Adipocyte (in vitro differentiated cells): ENCODE data around the gene ERC1.
A peak's percentile ranks its signal among the peaks of the same experiment; 100 is the strongest.
"Not testable (repeated sequence)": the region's sequence is repeated elsewhere in the genome, so short reads cannot be mapped to it uniquely, and the experiment has no call there.

Experiments
- DNase-seq: peaks from one replicate; pipeline ENCODE4 v3.0.0-alpha.2; 2015; ENCODE audit warnings: low read depth
- H3K27me3 ChIP-seq: replicated peaks from 2 replicates; pipeline ENCODE4 v1.7.0; 2013; ENCODE audit warnings: mild to moderate bottlenecking, low read length, moderate library complexity; ENCODE audit not compliant: control insufficient read depth, insufficient read depth
- H3K36me3 ChIP-seq: 2 replicates; pipeline ENCODE4 v1.7.0; 2013; ENCODE audit warnings: low read length, mild to moderate bottlenecking, moderate library complexity; ENCODE audit not compliant: control insufficient read depth, insufficient read depth, severe bottlenecking
- H3K4me1 ChIP-seq: 2 replicates; pipeline ENCODE4 v1.7.0; 2013; ENCODE audit warnings: mild to moderate bottlenecking, low read length, moderate library complexity; ENCODE audit not compliant: control insufficient read depth, insufficient read depth
- H3K4me3 ChIP-seq: 2 replicates; pipeline ENCODE4 v1.7.0; 2013; ENCODE audit warnings: mild to moderate bottlenecking, low read length, moderate library complexity
- H3K9ac ChIP-seq: 2 replicates; pipeline ENCODE4 v1.7.0; 2013; ENCODE audit warnings: mild to moderate bottlenecking, low read length, moderate library complexity
- H3K9me3 ChIP-seq: 2 replicates; pipeline ENCODE4 v1.7.0; 2013; ENCODE audit warnings: mild to moderate bottlenecking, low read length, moderate library complexity; ENCODE audit not compliant: control insufficient read depth

Gene ERC1

DNA sequence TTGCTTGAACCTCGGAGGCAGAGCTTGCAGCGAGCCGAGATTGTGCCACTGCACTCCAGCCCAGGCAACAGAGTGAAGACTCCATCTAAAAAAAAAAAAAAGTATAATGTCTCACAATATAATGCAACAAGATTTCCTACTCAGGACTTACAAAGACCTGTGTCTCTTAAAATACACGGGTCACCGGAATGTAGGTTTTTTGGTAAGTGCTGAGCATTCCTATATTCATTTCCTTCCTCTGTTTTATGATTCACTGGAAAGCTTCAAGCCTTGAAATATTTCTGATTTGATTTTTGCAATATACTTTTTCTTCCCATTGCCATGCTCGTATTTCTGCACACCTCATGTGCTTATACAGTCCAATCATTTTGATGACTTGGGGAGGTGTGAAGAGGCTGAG, 357.6 kb downstream of the ERC1 start:
- no peak for DNase-seq
- H3K36me3 ChIP-seq: no peaks in the 10 kb centered on the region
- no peaks in the 10 kb centered on the region for H3K9me3 ChIP-seq
- no peak overlapping the region for H3K9ac ChIP-seq
- H3K27me3 ChIP-seq: no peaks in the 10 kb centered on the region
- H3K4me1 ChIP-seq: peaks cover 14% of the 10 kb centered on the region
- H3K4me3 ChIP-seq: no peak overlapping the region

DNA sequence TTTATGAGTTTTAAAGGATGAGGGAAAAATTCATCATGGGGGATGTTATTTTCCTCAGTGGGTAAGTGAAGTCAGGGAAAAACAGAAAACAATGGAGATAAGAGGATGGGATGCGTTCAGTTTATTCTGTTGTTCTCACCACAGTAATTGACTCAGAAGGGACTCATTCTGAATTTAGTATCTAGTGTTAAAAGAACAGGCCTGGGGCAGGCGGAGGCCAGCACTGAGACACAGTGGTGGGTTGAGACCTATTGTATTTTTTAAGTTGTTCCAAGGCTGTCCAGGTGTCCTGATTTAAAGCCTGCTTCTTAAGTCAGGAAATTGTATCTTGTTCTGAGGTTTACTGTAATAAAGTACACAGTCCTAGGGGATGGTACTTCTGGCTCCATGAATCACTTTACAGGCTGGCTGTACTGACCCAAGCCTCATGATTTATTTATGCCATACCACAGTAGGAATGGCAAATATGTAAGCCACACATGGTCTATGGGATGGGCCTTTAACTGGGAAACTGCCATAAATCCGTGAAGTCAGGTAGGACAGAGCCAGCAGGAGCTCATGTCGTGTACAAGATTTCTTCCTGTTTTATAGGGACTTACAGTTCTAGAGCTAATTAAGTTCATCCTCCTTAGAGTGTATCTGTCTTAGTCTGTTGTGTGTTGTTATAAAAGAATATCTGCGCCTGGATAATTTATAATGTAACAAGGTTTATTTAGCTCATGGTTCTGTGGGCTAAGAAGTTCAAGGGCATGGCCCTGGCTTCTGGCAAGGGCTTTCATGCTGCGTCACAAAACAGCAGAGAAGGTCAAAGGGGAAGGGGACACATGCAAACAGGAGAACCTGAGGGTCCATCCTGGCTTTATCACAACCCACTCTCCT, 359.3 kb downstream of the ERC1 start:
- Histone ChIP-seq H3K4me3 (no peak overlapping the region), H3K36me3 (no peaks in the 10 kb centered on the region), H3K9ac (no peak overlapping the region), H3K27me3 (no peaks in the 10 kb centered on the region), H3K4me1 (peaks cover 18% of the 10 kb centered on the region), H3K9me3 (no peaks in the 10 kb centered on the region)
- peak; percentile 72 for DNase-seq

DNA sequence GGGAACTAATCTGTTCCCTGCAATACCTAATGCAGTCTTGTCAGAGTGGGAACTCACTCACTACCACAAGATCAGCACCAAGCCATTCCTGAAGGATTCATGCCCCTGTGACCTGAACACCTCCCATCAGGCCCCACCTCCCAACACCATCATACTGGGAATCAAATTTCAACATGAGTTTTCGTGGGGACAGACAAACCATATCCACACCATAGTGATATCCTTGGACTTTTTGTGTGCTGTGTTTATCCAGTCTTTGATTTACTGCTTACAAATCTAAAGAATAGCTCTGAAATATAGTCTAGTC, 359.9 kb downstream of the ERC1 start:
- H3K4me1 ChIP-seq: peaks cover 24% of the 10 kb centered on the region
- no peak overlapping the region for H3K9ac ChIP-seq
- DNase-seq: no peak
- no peaks in the 10 kb centered on the region for H3K9me3 ChIP-seq
- H3K27me3 ChIP-seq: no peaks in the 10 kb centered on the region
- no peaks in the 10 kb centered on the region for H3K36me3 ChIP-seq
- H3K4me3 ChIP-seq: no peak overlapping the region

DNA sequence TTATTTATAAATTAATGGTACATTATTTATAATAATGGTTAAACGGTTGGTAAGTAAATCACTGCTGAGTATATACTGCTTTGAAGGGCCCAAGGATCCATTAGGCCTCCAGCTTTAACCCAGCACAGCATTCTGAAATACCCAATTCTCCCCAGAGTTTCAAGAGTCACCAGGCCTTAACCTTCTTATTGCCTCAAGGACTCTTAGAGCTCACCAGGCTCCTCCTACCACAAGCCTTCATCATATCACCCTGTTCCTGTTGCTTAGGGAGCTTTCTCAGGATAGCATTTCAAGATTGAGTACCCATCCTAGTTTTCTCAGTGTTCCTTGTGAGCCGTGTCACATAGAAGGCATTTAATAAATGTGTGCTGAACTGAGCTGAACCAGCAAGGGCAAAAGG, 360.9 kb downstream of the ERC1 start:
- H3K4me3 ChIP-seq: no peak overlapping the region
- H3K9me3 ChIP-seq: no peaks in the 10 kb centered on the region
- H3K36me3 ChIP-seq: no peaks in the 10 kb centered on the region
- no peaks in the 10 kb centered on the region for H3K27me3 ChIP-seq
- peaks cover 29% of the 10 kb centered on the region for H3K4me1 ChIP-seq
- DNase-seq: peak; percentile 46
- H3K9ac ChIP-seq: no peak overlapping the region

DNA sequence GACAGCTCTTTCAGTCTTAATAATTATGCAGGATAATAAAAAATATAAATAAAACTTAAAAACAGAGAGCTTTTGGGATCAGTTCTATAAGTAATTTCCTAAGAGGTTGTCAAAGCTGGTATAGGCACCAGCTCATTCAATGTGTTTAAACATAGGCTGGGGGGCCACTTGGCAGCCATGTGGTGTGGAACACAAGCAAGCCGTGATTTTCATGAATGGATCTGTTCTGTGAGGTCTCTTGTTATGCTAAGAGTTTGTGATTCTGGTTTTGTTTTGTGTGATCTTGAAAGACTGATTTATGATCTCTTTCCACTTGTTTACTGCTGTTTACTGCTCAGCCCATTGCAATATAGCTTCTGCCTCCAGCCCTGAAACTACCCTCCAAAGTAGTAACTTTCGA, 362.4 kb downstream of the ERC1 start:
- no peak overlapping the region for H3K4me3 ChIP-seq
- peaks cover 29% of the 10 kb centered on the region for H3K4me1 ChIP-seq
- no peak overlapping the region for H3K9ac ChIP-seq
- DNase-seq: no peak
- H3K27me3 ChIP-seq: no peaks in the 10 kb centered on the region
- H3K36me3 ChIP-seq: no peaks in the 10 kb centered on the region
- no peaks in the 10 kb centered on the region for H3K9me3 ChIP-seq

DNA sequence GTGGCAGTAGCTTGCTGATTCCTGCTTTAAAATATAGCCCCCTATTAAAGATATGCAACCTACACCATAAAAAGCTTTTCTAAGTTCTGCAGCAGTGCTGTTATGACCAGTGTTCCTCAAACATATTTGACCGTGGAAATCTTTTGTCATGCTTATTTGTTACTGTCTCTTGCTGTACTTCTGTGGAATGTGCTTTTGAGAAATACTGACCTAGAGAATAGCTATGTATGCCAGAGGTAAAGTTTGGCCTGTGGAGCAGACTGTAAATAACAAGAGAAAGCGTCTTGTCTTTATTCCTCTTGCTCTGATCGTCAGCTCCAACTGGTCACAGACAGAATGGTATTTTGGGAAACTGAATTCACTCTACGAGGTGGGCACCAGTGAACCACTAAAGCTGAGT, 364.4 kb downstream of the ERC1 start:
- peak; percentile 48 for DNase-seq
- Histone ChIP-seq H3K4me1 (peaks cover 20% of the 10 kb centered on the region), H3K36me3 (no peaks in the 10 kb centered on the region), H3K4me3 (no peak overlapping the region), H3K9ac (no peak overlapping the region), H3K9me3 (no peaks in the 10 kb centered on the region), H3K27me3 (no peaks in the 10 kb centered on the region)

DNA sequence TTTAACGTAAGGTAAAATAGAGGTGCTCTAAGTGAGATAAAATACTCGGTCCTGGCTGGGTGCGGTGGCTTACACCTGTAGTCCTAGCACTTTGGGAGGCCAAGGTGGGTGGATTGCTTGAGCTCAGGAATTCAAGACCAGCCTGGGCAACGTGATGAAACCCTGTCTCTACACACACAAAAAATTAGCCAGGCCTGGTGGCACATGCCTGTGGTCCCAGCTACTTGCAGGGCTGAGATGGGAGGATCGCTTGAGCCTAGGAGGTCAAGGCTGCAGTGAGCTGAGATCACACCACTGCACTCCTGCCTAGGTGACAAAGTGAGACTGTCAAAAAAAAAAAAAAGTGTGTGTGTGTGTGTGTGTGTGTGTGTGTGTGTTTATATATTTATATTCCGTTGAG, 364.8 kb downstream of the ERC1 start:
- H3K27me3 ChIP-seq, DNase-seq, H3K4me3 ChIP-seq, H3K9ac ChIP-seq, H3K9me3 ChIP-seq, H3K36me3 ChIP-seq: not testable (repeated sequence)
- H3K4me1 ChIP-seq: peaks cover 17% of the 10 kb centered on the region

DNA sequence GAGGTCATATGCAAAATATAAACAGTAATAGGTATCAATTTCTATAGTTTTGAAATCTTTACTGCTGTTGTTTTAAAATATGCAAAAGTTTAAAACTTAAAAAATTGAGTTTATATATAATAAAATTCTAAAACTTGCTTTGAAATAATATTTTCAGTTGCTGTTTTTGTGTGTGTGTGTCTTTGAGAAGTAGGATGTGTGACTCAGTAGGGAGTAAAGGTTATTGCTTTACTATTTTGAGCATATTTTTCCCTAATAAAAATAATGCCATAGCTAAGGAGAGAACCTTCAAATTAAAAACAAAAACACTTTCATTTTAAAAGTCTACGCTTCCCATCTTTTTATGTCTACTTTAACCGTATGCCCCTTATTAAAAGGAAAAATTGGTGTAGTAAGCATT, 365.3 kb downstream of the ERC1 start:
- DNase-seq: no peak

DNA sequence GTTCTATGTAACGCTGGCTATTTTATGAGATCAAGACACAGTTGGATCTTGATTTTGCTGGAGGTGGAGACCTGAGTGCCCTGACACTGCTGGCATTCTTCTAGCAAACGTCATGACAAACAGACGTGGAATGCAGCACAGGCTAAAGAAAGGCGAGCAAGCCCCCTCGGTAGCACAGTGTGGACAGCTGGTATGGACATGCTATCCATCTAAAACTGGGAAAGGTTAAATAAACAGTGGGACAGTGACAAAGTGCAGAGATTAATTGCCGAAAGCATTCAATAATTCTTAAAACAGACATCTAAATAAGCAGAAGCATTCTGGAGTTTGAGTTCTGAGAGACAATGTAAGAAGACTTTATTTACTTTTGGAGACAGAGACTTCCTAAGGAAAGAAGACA, 366.1 kb downstream of the ERC1 start:
- Histone ChIP-seq H3K9me3 (no peaks in the 10 kb centered on the region), H3K27me3 (no peaks in the 10 kb centered on the region), H3K4me3 (no peak overlapping the region), H3K4me1 (peaks cover 17% of the 10 kb centered on the region), H3K36me3 (no peaks in the 10 kb centered on the region), H3K9ac (no peak overlapping the region)
- peak; percentile 62 for DNase-seq

More for the DNA sequence above, 365.3 kb downstream of the ERC1 start:
- no peaks in the 10 kb centered on the region for H3K9me3 ChIP-seq
- H3K36me3 ChIP-seq: no peaks in the 10 kb centered on the region
- H3K4me1 ChIP-seq: peaks cover 17% of the 10 kb centered on the region
- no peaks in the 10 kb centered on the region for H3K27me3 ChIP-seq
- H3K9ac ChIP-seq: no peak overlapping the region
- no peak overlapping the region for H3K4me3 ChIP-seq

DNA sequence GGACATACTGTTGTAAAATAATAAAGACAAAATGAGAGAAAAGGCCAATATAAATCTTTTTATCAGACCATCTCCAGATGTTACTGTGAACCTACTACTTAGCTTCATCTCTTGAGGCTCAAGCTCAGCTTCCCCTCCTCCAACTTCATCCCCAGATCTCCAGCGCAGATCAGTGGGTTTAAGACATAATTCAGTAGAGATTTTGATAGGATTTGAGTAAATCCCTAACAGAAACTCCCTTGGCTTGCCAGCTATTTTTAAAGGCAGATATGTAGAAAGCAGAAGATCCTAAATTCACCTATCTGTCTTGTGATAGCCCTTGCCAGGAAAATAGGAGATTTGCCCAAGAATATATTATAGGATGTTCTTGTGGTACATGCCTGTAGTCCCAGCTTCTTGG, 366.7 kb downstream of the ERC1 start:
- H3K36me3 ChIP-seq: no peaks in the 10 kb centered on the region
- no peaks in the 10 kb centered on the region for H3K27me3 ChIP-seq
- no peaks in the 10 kb centered on the region for H3K9me3 ChIP-seq
- DNase-seq: no peak
- no peak overlapping the region for H3K9ac ChIP-seq
- peaks cover 17% of the 10 kb centered on the region for H3K4me1 ChIP-seq
- H3K4me3 ChIP-seq: no peak overlapping the region

DNA sequence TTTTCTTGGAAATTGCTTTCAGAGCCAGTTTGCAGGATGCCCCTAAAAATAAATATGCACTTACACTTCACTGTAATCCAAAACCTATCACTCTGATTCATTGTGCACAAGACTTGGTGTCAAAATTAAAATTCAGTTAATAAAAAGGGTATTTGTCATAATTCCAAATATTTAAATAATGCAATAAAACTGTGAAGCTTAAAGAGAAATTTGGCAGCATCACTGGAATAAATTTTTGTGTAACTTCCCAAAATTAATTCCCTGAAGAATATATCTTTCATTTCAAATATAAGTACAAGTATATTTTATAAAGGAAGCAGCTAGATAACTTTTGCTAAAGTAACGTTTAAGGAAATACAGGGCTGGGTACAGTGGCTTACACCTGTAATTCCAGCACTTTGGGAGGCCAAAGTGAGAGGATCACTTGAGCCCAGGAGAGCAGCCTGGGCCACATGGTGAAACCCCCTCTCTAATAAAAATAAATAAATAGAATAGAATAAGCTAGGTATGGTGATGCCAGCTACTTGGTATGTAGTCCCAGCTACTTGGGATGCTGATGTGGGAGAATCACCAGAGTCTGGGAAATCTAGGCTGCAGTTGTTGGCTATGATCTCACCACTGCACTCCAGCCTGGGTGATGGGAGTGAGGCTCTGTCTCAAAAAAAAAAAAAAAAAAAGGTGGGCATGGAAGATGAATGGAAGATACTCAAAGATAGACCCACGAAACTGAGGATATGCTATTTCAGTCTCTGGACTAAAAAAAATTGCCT, 369.6 kb downstream of the ERC1 start:
- H3K36me3 ChIP-seq: no peaks in the 10 kb centered on the region
- peaks cover 10% of the 10 kb centered on the region for H3K4me1 ChIP-seq
- H3K4me3 ChIP-seq: no peak overlapping the region
- DNase-seq: peak; percentile 59
- H3K27me3 ChIP-seq: no peaks in the 10 kb centered on the region
- no peaks in the 10 kb centered on the region for H3K9me3 ChIP-seq
- H3K9ac ChIP-seq: no peak overlapping the region
